ENCODE results near the gene KCNIP4.

The KCNIP4 gene

GRCh38 chr4:21835712-21836111 is 112.9 kb downstream of the KCNIP4 start:
- no peak overlapping the region for H3K9ac ChIP-seq (ENCODE audit: low read depth, low read length, poor library complexity, severe bottlenecking)
- no peaks in the 10 kb centered on the region for H3K9me2 ChIP-seq (replicated peaks; ENCODE audit: low read depth, low read length)
- no peaks in the 10 kb centered on the region for H3F3A ChIP-seq (ENCODE audit: low read depth)
- H3K4me3 ChIP-seq (ENCODE audit: low read length, poor library complexity, severe bottlenecking): no peak overlapping the region
- H3K4me2 ChIP-seq (ENCODE audit: low read depth, low read length, poor library complexity, severe bottlenecking): no peak overlapping the region
- H3K36me3 ChIP-seq (ENCODE audit: insufficient read depth, low read length): no peaks in the 10 kb centered on the region
- no peaks in the 10 kb centered on the region for H3K9me3 ChIP-seq (ENCODE audit: insufficient read depth, low read depth, low read length)
- H4K20me1 ChIP-seq (ENCODE audit: insufficient read depth, low read length, poor library complexity, severe bottlenecking): no peaks in the 10 kb centered on the region
- no peaks in the 10 kb centered on the region for H3K27me3 ChIP-seq (ENCODE audit: insufficient read depth, low read length, poor library complexity, severe bottlenecking)
- no peaks in the 10 kb centered on the region for H3K79me2 ChIP-seq (ENCODE audit: insufficient read depth, low read length)
- no peaks in the 10 kb centered on the region for H3K4me1 ChIP-seq (ENCODE audit: insufficient read depth, low read length, poor library complexity, severe bottlenecking)
- TF ChIP-seq CTCF (conservative IDR thresholded peaks at IDR 0.05; ENCODE audit: low read length) (no peak), EZH2phosphoT487 (IDR thresholded peaks at IDR 0.05; ENCODE audit: borderline replicate concordance) (no peak)
- H2AFZ ChIP-seq (ENCODE audit: low read length): no peak overlapping the region

DNA sequence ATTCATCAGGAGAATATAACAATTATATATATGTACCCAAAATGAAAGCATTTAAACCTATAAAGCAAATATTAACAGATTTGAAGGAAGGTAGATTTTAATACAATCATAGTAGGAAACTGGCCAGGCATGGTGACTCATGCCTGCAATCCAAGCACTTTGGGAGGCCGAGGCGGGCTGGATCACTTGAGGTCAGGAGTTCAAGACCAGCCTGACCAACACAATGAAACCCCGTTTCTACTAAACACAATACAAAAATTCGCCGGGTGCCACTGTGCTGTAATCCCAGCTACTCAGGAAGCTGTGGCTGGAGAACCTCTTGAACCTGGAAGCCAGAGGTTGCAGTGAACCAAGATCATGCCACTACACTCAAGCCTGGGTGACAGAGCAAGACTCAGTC is 118.3 kb downstream of the KCNIP4 start:
- Histone ChIP-seq H3F3A (ENCODE audit: low read depth) (no peaks in the 10 kb centered on the region), H3K4me3 (ENCODE audit: low read length, poor library complexity, severe bottlenecking) (no peak overlapping the region), H3K27me3 (ENCODE audit: insufficient read depth, low read length, poor library complexity, severe bottlenecking) (no peaks in the 10 kb centered on the region), H3K36me3 (ENCODE audit: insufficient read depth, low read length) (no peaks in the 10 kb centered on the region), H3K4me2 (ENCODE audit: low read depth, low read length, poor library complexity, severe bottlenecking) (no peak overlapping the region), H3K4me1 (ENCODE audit: insufficient read depth, low read length, poor library complexity, severe bottlenecking) (no peaks in the 10 kb centered on the region), H3K9me3 (ENCODE audit: insufficient read depth, low read depth, low read length) (no peaks in the 10 kb centered on the region), H3K9me2 (replicated peaks; ENCODE audit: low read depth, low read length) (no peaks in the 10 kb centered on the region), H2AFZ (ENCODE audit: low read length) (no peak overlapping the region), H3K9ac (ENCODE audit: low read depth, low read length, poor library complexity, severe bottlenecking) (no peak overlapping the region), H4K20me1 (ENCODE audit: insufficient read depth, low read length, poor library complexity, severe bottlenecking) (no peaks in the 10 kb centered on the region), H3K79me2 (ENCODE audit: insufficient read depth, low read length) (no peaks in the 10 kb centered on the region)
- TF ChIP-seq EZH2phosphoT487 (IDR thresholded peaks at IDR 0.05; ENCODE audit: borderline replicate concordance) (no peak), CTCF (conservative IDR thresholded peaks at IDR 0.05; ENCODE audit: low read length) (no peak)

- TF ChIP-seq CTCF (conservative IDR thresholded peaks at IDR 0.05; ENCODE audit: low read length): no peak
- no peak for TF ChIP-seq EZH2phosphoT487 (IDR thresholded peaks at IDR 0.05; ENCODE audit: borderline replicate concordance)
- Histone ChIP-seq H3K9me2 (replicated peaks; ENCODE audit: low read depth, low read length) (no peaks in the 10 kb centered on the region), H3K36me3 (ENCODE audit: insufficient read depth, low read length) (no peaks in the 10 kb centered on the region), H3K4me2 (ENCODE audit: low read depth, low read length, poor library complexity, severe bottlenecking) (no peak overlapping the region), H3K4me3 (ENCODE audit: low read length, poor library complexity, severe bottlenecking) (no peak overlapping the region), H3K27me3 (ENCODE audit: insufficient read depth, low read length, poor library complexity, severe bottlenecking) (no peaks in the 10 kb centered on the region), H3K79me2 (ENCODE audit: insufficient read depth, low read length) (no peaks in the 10 kb centered on the region), H3K9ac (ENCODE audit: low read depth, low read length, poor library complexity, severe bottlenecking) (no peak overlapping the region), H4K20me1 (ENCODE audit: insufficient read depth, low read length, poor library complexity, severe bottlenecking) (no peaks in the 10 kb centered on the region), H3K9me3 (ENCODE audit: insufficient read depth, low read depth, low read length) (no peaks in the 10 kb centered on the region), H2AFZ (ENCODE audit: low read length) (no peak overlapping the region), H3F3A (ENCODE audit: low read depth) (no peaks in the 10 kb centered on the region), H3K4me1 (ENCODE audit: insufficient read depth, low read length, poor library complexity, severe bottlenecking) (no peaks in the 10 kb centered on the region)
Measured at GRCh38 chr4:21827575-21827974, 121.0 kb downstream of the KCNIP4 start.
